Esophagus muscularis mucosa (tissue), 4 donors: ENCODE measurements around the gene RFTN1. TPM values are rescaled to one million over a fixed set of nuclear protein-coding genes. Genes with fewer than 3 reads are reported as not detected.

Experiments
- DNase-seq: peaks from one replicate; pipeline ENCODE4 v3.0.0-alpha.2; 2017; ENCODE audit errors: extremely low spot score
- H3K27ac ChIP-seq, 4 donors: fragments of 200-600 bp; sonication (generic); replicated peaks in 1 of 4; 1 replicate in 3 of 4; 2 replicates in 1 of 4; pipeline ENCODE4 v1.5.1; 2016 to 2019; ENCODE audit warnings: mild to moderate bottlenecking in 1 of 4
- H3K27me3 ChIP-seq, 4 donors: fragments of 200-600 bp; sonication (generic); one replicate each; pipeline versions ENCODE4 v1.5.1 to v1.6.0; 2016 to 2019
- H3K36me3 ChIP-seq, 4 donors: fragments of 200-600 bp; sonication (generic); one replicate each; pipeline ENCODE4 v1.5.1; 2016 to 2019
- H3K4me1 ChIP-seq, 4 donors: fragments of 200-600 bp; sonication (generic); one replicate each; pipeline ENCODE4 v1.5.1; 2016 to 2019
- H3K4me3 ChIP-seq, 4 donors: fragments of 200-600 bp; sonication (generic); 1 replicate in 2 of 4; 2 replicates in 2 of 4; pipeline ENCODE4 v1.5.1; 2016 to 2019; ENCODE audit warnings: mild to moderate bottlenecking in 4 of 4, moderate library complexity in 1 of 4
- H3K9me3 ChIP-seq, 4 donors: fragments of 200-600 bp; sonication (generic); 1 replicate in 3 of 4; 2 replicates in 1 of 4; pipeline ENCODE4 v1.5.1; 2016 to 2019
- EP300 ChIP-seq: sonication (generic); formaldehyde crosslinking; IDR thresholded peaks from one replicate; pipeline ENCODE4 v1.6.1; 2017; ENCODE audit warnings: antibody characterized with exemption
- POLR2A ChIP-seq: fragments of 450-650 bp; IDR thresholded peaks from one replicate; pipeline ENCODE4 v1.6.1; 2017; ENCODE audit warnings: antibody characterized with exemption, moderate library complexity, mild to moderate bottlenecking, low read depth
- POLR2AphosphoS5 ChIP-seq, 2 donors: sonication (generic); formaldehyde crosslinking; IDR thresholded peaks; one replicate each; pipeline ENCODE4 v1.6.1; 2017; ENCODE audit warnings: antibody characterized with exemption in 2 of 2
- WGBS: methylation state at CpG from one replicate; pipeline ENCODE4 v1.1.5; 2018; 5-methylcytosine and 5-hydroxymethylcytosine counted together
- intact Hi-C: fragments of 100-400 bp; cut with DNase I; formaldehyde crosslinking; loops from one replicate; pipeline ENCODE4 v1.15.1; 2023
- total RNA-seq, 4 donors: library from RNA; depleted of rRNA; stranded (reverse); fragments of >200 nt; gene quantifications; one replicate each; pipeline versions ENCODE4 v1.1.0 to v1.2.1, GENCODE V29; 2016
- TF ChIP-seq, protein P1 (sequence below), 3 experiments: fragments of 200-600 bp in 2 of 3; fragments of 450-650 bp in 1 of 3; sonication (generic) in 2 of 3; IDR thresholded peaks; one replicate each; pipeline ENCODE4 v1.5.1; 2017 to 2019; ENCODE audit warnings: antibody characterized with exemption in 3 of 3, mild to moderate bottlenecking in 2 of 3, moderate library complexity in 1 of 3

Gene RFTN1
- total RNA-seq, 4 donors from 2014 or later: 79.7 to 142 (median 104) TPM

DNA sequence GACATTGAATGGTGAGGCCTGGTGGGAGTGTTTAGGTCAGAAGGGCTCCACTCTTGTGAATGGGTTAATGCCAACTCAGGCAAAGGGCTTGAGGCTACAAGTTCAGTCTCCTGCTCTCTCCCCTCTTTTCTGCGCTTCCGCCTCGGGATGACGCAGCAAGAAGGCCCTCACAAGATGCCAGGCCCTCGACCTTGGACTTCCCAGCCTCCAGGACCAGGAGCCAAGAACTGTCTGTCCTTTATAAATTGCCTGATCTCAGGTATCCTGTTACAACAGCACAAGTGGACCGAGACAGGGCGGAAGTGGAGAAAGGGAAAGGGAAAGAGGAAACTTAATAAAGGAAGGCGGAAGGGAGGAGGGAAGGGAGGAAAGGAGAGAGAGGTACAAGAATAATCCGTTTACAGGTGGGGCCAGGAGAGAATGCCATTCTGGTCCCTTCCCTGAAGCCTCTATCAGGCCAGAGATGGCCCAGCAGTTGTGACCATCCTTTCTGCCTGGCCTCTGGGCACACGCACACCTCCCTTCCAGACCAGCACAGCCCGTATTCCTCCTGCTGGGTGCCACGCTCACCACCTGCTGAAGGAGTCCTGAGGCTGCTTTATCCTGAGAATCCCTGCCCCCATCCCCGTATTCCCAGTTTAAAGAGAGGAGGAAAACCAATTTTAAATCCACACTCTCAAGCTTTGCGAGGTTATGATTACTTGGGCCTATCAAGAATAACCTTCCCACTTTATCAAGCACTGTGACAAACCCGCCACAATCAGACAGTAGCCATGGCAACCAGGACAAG lies 184.3 kb downstream of the RFTN1 start:
- Histone ChIP-seq H3K36me3 (peaks cover 0 to 34% (median 12%) of the 10 kb centered on the region in 4 donors), H3K9me3 (peaks cover 0 to 4% (median 0%) of the 10 kb centered on the region in 4 donors), H3K4me3 (no peak overlapping the region), H3K27me3 (no peaks in the 10 kb centered on the region), H3K4me1 (peaks cover 6 to 71% (median 46%) of the 10 kb centered on the region in 4 donors), H3K27ac (peak overlapping the region; percentile 27 to 75 (median 72))
- 82% methylated on average over 15 of the region's 15 CpGs for WGBS
- TF ChIP-seq POLR2A (no peak), EP300 (no peak), POLR2AphosphoS5 (IDR thresholded peaks at IDR 0.05) (no peak)
- TF ChIP-seq, protein P1, sequence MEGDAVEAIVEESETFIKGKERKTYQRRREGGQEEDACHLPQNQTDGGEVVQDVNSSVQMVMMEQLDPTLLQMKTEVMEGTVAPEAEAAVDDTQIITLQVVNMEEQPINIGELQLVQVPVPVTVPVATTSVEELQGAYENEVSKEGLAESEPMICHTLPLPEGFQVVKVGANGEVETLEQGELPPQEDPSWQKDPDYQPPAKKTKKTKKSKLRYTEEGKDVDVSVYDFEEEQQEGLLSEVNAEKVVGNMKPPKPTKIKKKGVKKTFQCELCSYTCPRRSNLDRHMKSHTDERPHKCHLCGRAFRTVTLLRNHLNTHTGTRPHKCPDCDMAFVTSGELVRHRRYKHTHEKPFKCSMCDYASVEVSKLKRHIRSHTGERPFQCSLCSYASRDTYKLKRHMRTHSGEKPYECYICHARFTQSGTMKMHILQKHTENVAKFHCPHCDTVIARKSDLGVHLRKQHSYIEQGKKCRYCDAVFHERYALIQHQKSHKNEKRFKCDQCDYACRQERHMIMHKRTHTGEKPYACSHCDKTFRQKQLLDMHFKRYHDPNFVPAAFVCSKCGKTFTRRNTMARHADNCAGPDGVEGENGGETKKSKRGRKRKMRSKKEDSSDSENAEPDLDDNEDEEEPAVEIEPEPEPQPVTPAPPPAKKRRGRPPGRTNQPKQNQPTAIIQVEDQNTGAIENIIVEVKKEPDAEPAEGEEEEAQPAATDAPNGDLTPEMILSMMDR (IDR thresholded peaks at IDR 0.05): no peak
- no peak for DNase-seq
- intact Hi-C loops: no loop called here

DNA sequence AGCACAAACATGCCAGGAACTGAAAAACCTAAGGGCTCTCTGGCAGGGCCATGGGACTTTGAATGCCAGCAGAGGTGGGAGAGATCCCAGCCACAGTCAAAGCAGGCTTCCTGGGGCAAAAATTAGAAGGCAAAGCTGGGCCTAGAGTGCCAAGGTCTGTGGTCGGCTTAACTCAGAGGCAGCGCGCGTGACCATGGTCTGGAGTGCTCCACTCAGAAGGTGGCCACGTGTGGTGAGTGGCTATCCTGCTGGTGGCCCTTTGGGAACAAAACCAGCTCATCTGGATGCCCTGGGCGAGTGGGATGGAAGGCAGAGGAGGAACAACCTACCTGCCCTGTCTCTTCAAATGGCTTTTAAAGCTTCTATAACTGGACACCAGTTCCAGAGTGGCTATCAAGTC lies 185.4 kb downstream of the RFTN1 start:
- H3K4me1 ChIP-seq: peaks cover 6 to 77% (median 52%) of the 10 kb centered on the region in 4 donors
- no peak overlapping the region for H3K4me3 ChIP-seq
- H3K27me3 ChIP-seq: no peaks in the 10 kb centered on the region
- no peak for DNase-seq
- no peak for TF ChIP-seq EP300
- TF ChIP-seq, protein P1 (IDR thresholded peaks at IDR 0.05): no peak
- no peak for TF ChIP-seq POLR2A
- TF ChIP-seq POLR2AphosphoS5 (IDR thresholded peaks at IDR 0.05): no peak
- H3K9me3 ChIP-seq: peaks cover 0 to 4% (median 0%) of the 10 kb centered on the region in 4 donors
- intact Hi-C loops: no loop called here
- H3K27ac ChIP-seq: peak overlapping the region; percentile 66 to 75 (median 72)
- WGBS: 94% methylated on average over 5 of the region's 6 CpGs
- H3K36me3 ChIP-seq: peaks cover 0 to 45% (median 20%) of the 10 kb centered on the region in 4 donors

DNA sequence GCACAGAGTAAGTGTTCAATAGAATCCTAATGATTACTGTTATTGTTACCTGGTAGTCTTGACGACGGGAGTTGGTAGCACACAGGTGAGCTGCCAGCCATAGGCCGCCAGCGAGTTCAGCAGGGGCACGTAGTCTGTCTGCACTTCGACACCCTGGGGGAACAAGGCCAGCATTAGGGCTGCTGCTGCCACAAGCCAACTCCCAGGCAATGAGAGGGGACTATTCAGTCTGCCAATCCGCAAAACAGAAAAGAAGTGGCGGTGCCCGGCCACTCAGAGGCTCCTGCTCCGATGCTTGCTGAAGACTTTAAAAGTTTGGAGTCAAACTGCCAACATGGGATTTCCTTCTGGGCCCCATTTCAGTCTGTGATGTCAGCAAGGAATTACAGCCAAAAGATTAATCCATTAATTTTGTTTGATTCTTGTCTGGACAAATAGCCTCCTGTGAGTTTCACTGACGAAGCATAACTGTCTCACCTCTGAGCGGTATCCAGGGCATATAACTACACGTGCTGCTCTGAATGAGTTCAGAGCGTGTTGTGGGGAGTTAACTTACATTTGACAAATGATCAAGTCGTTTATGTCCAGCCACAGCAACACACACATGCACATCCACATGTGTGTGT lies 186.7 kb downstream of the RFTN1 start:
- TF ChIP-seq EP300: no peak
- peak in 1 of 2 donors; percentile 21 for TF ChIP-seq POLR2AphosphoS5 (IDR thresholded peaks at IDR 0.05)
- TF ChIP-seq POLR2A: no peak
- TF ChIP-seq, protein P1 (IDR thresholded peaks at IDR 0.05): no peak
- no peak for DNase-seq
- 73% methylated on average over 14 of the region's 15 CpGs for WGBS
- intact Hi-C loops: no loop called here
- Histone ChIP-seq H3K9me3 (peaks cover 0 to 4% (median 0%) of the 10 kb centered on the region in 4 donors), H3K4me3 (no peak overlapping the region), H3K27me3 (no peaks in the 10 kb centered on the region), H3K4me1 (peaks cover 0 to 78% (median 54%) of the 10 kb centered on the region in 4 donors), H3K27ac (peak overlapping the region; percentile 66 to 75 (median 72)), H3K36me3 (peaks cover 6 to 58% (median 32%) of the 10 kb centered on the region in 4 donors)

DNA sequence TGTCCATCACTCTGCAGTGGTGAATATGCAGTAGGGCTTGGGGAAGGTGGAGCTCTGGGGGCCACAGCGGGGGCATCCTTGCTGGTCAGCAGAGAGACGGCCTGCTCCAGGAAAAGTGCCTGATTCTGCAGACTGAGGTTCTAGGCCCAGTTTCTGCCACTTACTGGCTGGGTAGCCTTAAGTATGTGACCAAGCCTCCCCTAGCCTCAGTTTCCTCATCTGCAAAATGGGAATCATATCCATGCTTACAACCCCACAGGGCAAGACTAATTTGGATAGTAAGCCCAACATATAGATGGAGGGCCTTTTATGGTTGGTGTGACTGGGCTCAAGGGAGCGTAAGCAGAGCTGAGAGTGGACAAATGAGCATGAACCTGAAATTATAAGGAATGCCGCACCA lies 187.6 kb downstream of the RFTN1 start:
- H3K4me1 ChIP-seq: peaks cover 0 to 79% (median 56%) of the 10 kb centered on the region in 4 donors
- peak overlapping the region; percentile 66 to 75 (median 72) for H3K27ac ChIP-seq
- intact Hi-C loops: no loop called here
- H3K36me3 ChIP-seq: peaks cover 7 to 66% (median 42%) of the 10 kb centered on the region in 4 donors
- DNase-seq: no peak
- H3K4me3 ChIP-seq: no peak overlapping the region
- no peaks in the 10 kb centered on the region for H3K9me3 ChIP-seq
- H3K27me3 ChIP-seq: no peaks in the 10 kb centered on the region
- WGBS: 89% methylated on average over 4 of the region's 4 CpGs
- TF ChIP-seq, protein P1 (IDR thresholded peaks at IDR 0.05): no peak
- no peak for TF ChIP-seq EP300
- no peak for TF ChIP-seq POLR2AphosphoS5 (IDR thresholded peaks at IDR 0.05)
- TF ChIP-seq POLR2A: no peak
